Activated CD4-positive, alpha-beta memory T cell treated with anti-CD3 and anti-CD28 coated beads, Interleukin-2, amount 10 ng/mL, durations not matched to agents 7 days and 5 days (primary cell): ENCODE results near the gene DDX59. TPM values are rescaled to one million over a fixed set of nuclear protein-coding genes. Genes with fewer than 3 reads are reported as not detected.

Experiments used
- CTCF ChIA-PET: fragments of 350-600 bp; sonication (Branson Sonifier 250); formaldehyde crosslinking; loops from one replicate; lab custom pipeline; 2021; ENCODE audit warnings: antibody characterized with exemption, inconsistent platforms; lab: Charles Lee
- POLR2A ChIA-PET: fragments of 350-600 bp; sonication (Branson Sonifier 250); formaldehyde crosslinking; loops from one replicate; lab custom pipeline; 2021; ENCODE audit warnings: antibody characterized with exemption; lab: Charles Lee
- DNase-seq: peaks from one replicate; pipeline ENCODE4 v3.0.0-alpha.2; 2020
- H3K27ac Mint-ChIP-seq: one replicate; pipeline ENCODE4 v1.8.0; 2021; ENCODE audit warnings: mild to moderate bottlenecking, mixed read lengths
- H3K27me3 Mint-ChIP-seq: one replicate; pipeline ENCODE4 v1.8.0; 2021; ENCODE audit warnings: mixed read lengths
- H3K36me3 Mint-ChIP-seq: one replicate; pipeline ENCODE4 v1.8.0; 2021; ENCODE audit warnings: low read depth, mixed read lengths
- H3K4me1 Mint-ChIP-seq: one replicate; pipeline ENCODE4 v1.8.0; 2021; ENCODE audit warnings: mixed read lengths
- H3K4me3 Mint-ChIP-seq: one replicate; pipeline ENCODE4 v1.8.0; 2021; ENCODE audit warnings: mild to moderate bottlenecking, mixed read lengths
- H3K9me3 Mint-ChIP-seq: one replicate; pipeline ENCODE4 v1.8.0; 2021; ENCODE audit warnings: mixed read lengths
- total RNA-seq, 2 experiments: library from RNA; stranded (reverse); gene quantifications; one replicate each; pipeline ENCODE4 v1.2.3, GENCODE V29; 2021

Gene DDX59
- total RNA-seq, 2 experiments from 2014 or later: 32.1 to 34.0 TPM

DNA sequence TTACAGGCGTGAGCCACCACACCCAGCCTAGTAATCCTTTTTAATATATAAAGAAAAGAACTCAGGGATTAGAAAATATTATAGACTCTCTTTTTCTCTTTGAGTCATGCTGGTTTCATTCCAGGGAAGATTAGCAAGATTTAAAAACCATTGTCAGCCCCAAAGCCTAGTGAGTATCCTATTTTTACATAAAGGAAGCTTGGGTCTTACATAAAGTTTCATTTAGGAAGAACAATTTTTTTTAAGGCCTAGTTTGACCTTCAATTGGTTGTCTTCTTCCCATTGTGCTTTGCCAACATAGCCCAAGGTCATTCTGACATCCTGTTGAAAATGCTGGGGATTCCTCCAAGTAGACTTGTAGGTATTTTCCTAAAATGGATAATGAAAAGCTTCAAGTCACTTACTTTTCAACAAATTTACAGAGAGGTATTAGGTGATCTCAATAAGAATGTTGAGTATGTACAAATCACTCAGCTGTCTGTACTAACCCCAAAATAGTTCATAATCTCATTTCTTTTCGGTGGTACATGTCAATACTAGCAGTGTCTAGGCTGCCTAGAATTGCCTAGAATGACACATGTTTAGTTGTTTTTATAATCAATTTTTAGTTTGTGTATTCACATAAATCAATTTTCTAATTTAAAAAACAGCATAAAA, 44.9 kb downstream of the DDX59 start:
- DNase-seq: no peak

GRCh38 chr1:200620273-200621131, 49.2 kb downstream of the DDX59 start, which contains the start of gene KIF14:
KIF14 (minus strand) TSS chr1:200620751; CDS start chr1:200618723, 2,028 bp downstream.
- peak; percentile 96 for DNase-seq
- Mint-ChIP-seq H3K9me3 (no peaks in the 10 kb centered on the region), H3K36me3 (peaks cover 35% of the 10 kb centered on the region), H3K27me3 (no peaks in the 10 kb centered on the region), H3K4me3 (peak within 1 kb of the TSS; percentile 90), H3K4me1 (peaks cover 66% of the 10 kb centered on the region), H3K27ac (peak within 1 kb of the TSS; percentile 86)
- ChIA-PET CTCF (interaction anchor here (0.9 to 4.6 kb wide), 6 partner anchors 13 to 269 kb away, joined by 3 to 109 read pairs (median 4); partner anchors contain the start of gene DDX59), POLR2A (interaction anchor here (0.9 to 3.6 kb wide), 5 partner anchors 8 to 402 kb away, joined by 3 to 62 read pairs (median 3); partner anchors contain the start of gene DDX59)

More for the DNA sequence above, 44.9 kb downstream of the DDX59 start:
- ChIA-PET POLR2A (interaction anchor here (0.8 to 5.2 kb wide), 2 partner anchors 27 to 45 kb away, joined by 3 to 52 read pairs; partner anchors contain the start of gene DDX59), CTCF (interaction anchor here (0.6 to 1.6 kb wide), 7 partner anchors 10 to 208 kb away, joined by 3 to 12 read pairs (median 3); partner anchors contain the start of gene DDX59)
- Mint-ChIP-seq H3K27ac (peak overlapping the region; percentile 7), H3K36me3 (peaks cover 8% of the 10 kb centered on the region), H3K4me3 (no peak overlapping the region), H3K27me3 (peaks cover 7% of the 10 kb centered on the region), H3K4me1 (peaks cover 62% of the 10 kb centered on the region), H3K9me3 (no peaks in the 10 kb centered on the region)

DNA sequence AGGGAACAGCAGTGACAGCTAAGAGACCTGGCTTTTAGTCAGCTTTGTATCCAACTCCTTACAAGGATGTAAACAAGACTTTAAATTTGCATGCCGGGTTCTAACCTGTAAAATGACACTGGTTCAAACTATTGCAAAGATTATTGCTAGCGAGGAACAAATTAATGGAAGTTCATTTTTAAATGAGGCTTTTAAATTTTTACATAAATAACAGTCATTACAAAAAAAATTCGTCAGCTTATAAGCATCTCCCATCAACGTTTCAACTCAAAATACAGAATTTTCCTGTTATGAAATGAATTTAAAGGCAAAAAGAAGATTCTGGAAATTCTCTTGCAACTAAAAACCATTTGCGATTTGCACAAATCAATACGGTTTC, 49.8 kb downstream of the DDX59 start:
- H3K4me1 Mint-ChIP-seq: peaks cover 60% of the 10 kb centered on the region
- peak overlapping the region; percentile 90 for H3K4me3 Mint-ChIP-seq
- H3K27ac Mint-ChIP-seq: peak overlapping the region; percentile 86
- no peaks in the 10 kb centered on the region for H3K9me3 Mint-ChIP-seq
- POLR2A ChIA-PET: interaction anchor here (0.7 to 3.6 kb wide), 4 partner anchors 8 to 396 kb away, joined by 3 to 62 read pairs (median 4); partner anchors contain the start of gene DDX59
- no peak for DNase-seq
- H3K36me3 Mint-ChIP-seq: peaks cover 41% of the 10 kb centered on the region
- CTCF ChIA-PET: interaction anchor here (1.1 to 4.6 kb wide), 3 partner anchors 14 to 182 kb away, joined by 4 to 109 read pairs (median 62); partner anchors contain the start of gene DDX59
- H3K27me3 Mint-ChIP-seq: no peaks in the 10 kb centered on the region

DNA sequence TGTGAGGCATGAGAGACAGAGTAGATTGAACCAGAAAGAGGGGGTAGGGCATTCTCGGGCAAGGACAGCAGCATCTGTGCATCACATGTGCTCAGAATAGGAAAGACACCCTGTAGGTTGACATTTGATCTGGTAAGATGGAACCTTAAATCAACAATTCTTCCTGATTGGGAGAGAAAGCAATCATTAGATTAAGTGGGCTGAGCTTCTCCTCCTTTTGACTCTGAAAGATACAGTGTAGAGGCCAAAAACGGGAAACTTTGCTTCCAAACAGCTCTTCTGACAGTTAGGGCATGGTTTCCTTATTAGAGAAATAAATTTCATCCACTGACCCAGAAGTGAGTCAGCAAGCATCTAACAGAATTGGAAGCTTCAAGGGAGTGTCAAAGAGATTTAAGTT, 58.9 kb downstream of the DDX59 start:
- H3K36me3 Mint-ChIP-seq: peaks cover 66% of the 10 kb centered on the region
- ChIA-PET POLR2A (interaction anchor here (1.1 kb wide), 1 partner anchor 10 kb away, joined by 3 read pairs; the partner anchor contains the start of gene KIF14), CTCF (interaction anchor here (1.2 to 1.4 kb wide), 2 partner anchors 11 to 24 kb away, joined by 3 to 5 read pairs; no protein-coding TSS in a partner anchor)
- H3K27ac Mint-ChIP-seq: no peak overlapping the region
- no peak for DNase-seq
- H3K9me3 Mint-ChIP-seq: no peaks in the 10 kb centered on the region
- no peaks in the 10 kb centered on the region for H3K27me3 Mint-ChIP-seq
- H3K4me1 Mint-ChIP-seq: peaks cover 2% of the 10 kb centered on the region
- no peak overlapping the region for H3K4me3 Mint-ChIP-seq

DNA sequence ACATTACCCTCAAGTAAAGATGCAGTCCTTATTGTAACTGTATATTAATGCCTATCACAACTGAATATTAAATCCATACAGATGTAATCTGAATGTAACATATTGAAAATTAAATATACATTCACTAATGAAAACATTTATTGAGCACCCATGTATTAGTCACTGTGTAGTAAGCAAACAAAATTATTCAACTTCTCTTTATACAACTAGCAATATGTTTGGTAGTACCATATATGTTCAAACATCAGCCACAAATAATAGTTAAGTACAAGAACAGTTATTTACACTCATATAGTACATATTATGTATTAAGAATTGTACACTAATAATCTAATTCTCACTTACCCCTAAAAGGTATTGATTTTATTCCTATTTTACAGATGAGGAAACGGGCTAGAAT, 67.1 kb downstream of the DDX59 start:
- Mint-ChIP-seq H3K4me1 (no peaks in the 10 kb centered on the region), H3K36me3 (peaks cover 53% of the 10 kb centered on the region), H3K27me3 (no peaks in the 10 kb centered on the region), H3K27ac (no peak overlapping the region), H3K4me3 (no peak overlapping the region), H3K9me3 (no peaks in the 10 kb centered on the region)
- ChIA-PET POLR2A (no interaction called here), CTCF (no interaction called here)
- DNase-seq: no peak

Other genes starting within 250 kb of the DDX59 start
- gene KIF14, start 49.2 kb downstream of the DDX59 start, total RNA-seq: 10 to 100 TPM; 28.3 to 30.3 TPM
- gene CAMSAP2, start 69.0 kb upstream of the DDX59 start, total RNA-seq: under 1 TPM; 0.65 to 0.78 TPM
- gene GPR25, start 203.1 kb upstream of the DDX59 start, total RNA-seq: under 1 TPM in 1 of 2 experiments, not detected in 1; 0.25 TPM
- under 1 TPM in 1 of 2 experiments, not detected in 1; 0.45 TPM for gene INAVA, start 225.0 kb upstream of the DDX59 start, total RNA-seq